Prostate gland (tissue), 2 donors: ENCODE results near the gene AP3D1. TPM values are rescaled to one million over a fixed set of nuclear protein-coding genes. Genes with fewer than 3 reads are reported as not detected.
"Not testable (repeated sequence)": the region's sequence is repeated elsewhere in the genome, so short reads cannot be mapped to it uniquely, and the experiment has no call there.

ENCODE experiments used
- DNase-seq: peaks from one replicate; pipeline ENCODE4 v3.0.0-alpha.2; 2019; ENCODE audit warnings: low spot score
- H3K27ac ChIP-seq, 2 donors: fragments of 200-600 bp; sonication (generic); 2 replicates each; pipeline ENCODE4 v1.5.1; 2017 to 2019
- H3K27me3 ChIP-seq: fragments of 200-600 bp; sonication (generic); replicated peaks from 2 replicates; pipeline ENCODE4 v1.5.1; 2019; ENCODE audit not compliant: insufficient read depth
- H3K36me3 ChIP-seq, 2 donors: fragments of 200-600 bp; sonication (generic); 1 replicate in 1 of 2; 2 replicates in 1 of 2; pipeline versions ENCODE4 v1.5.1 to v1.8.1; 2017 to 2019
- H3K4me1 ChIP-seq: fragments of 200-600 bp; sonication (generic); replicated peaks from 2 replicates; pipeline ENCODE4 v1.5.1; 2019
- H3K4me3 ChIP-seq, 2 donors: fragments of 200-600 bp; sonication (generic); 2 replicates each; pipeline ENCODE4 v1.5.1; 2017 to 2019
- H3K9me3 ChIP-seq: fragments of 200-600 bp; sonication (generic); 2 replicates; pipeline ENCODE4 v1.5.1; 2017
- CTCF ChIP-seq, 4 experiments: fragments of 200-600 bp in 2 of 4; fragments of 450-650 bp in 2 of 4; sonication (generic) in 2 of 4; IDR thresholded peaks; 1 replicate in 3 of 4; 2 replicates in 1 of 4; pipeline ENCODE4 v1.5.1; 2016 to 2019; ENCODE audit warnings: antibody characterized with exemption in 4 of 4, mild to moderate bottlenecking in 2 of 4, moderate library complexity in 2 of 4
- POLR2A ChIP-seq: fragments of 450-650 bp; IDR thresholded peaks from one replicate; pipeline ENCODE4 v1.6.1; 2016; ENCODE audit warnings: antibody characterized with exemption, mild to moderate bottlenecking
- POLR2AphosphoS5 ChIP-seq: sonication (generic); formaldehyde crosslinking; IDR thresholded peaks from one replicate; pipeline ENCODE4 v1.6.1; 2017; ENCODE audit warnings: antibody characterized with exemption
- WGBS: methylation state at CpG from one replicate; pipeline ENCODE4 v1.1.5; 2018; 5-methylcytosine and 5-hydroxymethylcytosine counted together
- intact Hi-C: fragments of 100-400 bp; cut with DNase I; formaldehyde crosslinking; loops from one replicate; pipeline ENCODE4 v1.14.2; 2022
- total RNA-seq, 2 donors: library from RNA; depleted of rRNA; stranded (reverse); fragments of >200 nt; gene quantifications; one replicate each; pipeline ENCODE4 v1.1.0, GENCODE V29; 2016

AP3D1 gene
- total RNA-seq, 2 donors from 2014 or later: 115 to 178 TPM

GRCh38 chr19:2087621-2088100 is 63.7 kb downstream of the AP3D1 start:
- H3K9me3 ChIP-seq: no peaks in the 10 kb centered on the region
- no peaks in the 10 kb centered on the region for H3K27me3 ChIP-seq
- WGBS: 77% methylated on average over 13 of the region's 14 CpGs
- no peak for TF ChIP-seq POLR2A
- no peak for TF ChIP-seq POLR2AphosphoS5
- TF ChIP-seq CTCF (IDR thresholded peaks at IDR 0.05): no peak
- H3K27ac ChIP-seq: peak overlapping the region in 1 of 2 donors; percentile 22
- intact Hi-C loops: no loop called here
- H3K36me3 ChIP-seq: no peaks in the 10 kb centered on the region
- no peak for DNase-seq
- H3K4me1 ChIP-seq: peaks cover 19% of the 10 kb centered on the region
- no peak overlapping the region for H3K4me3 ChIP-seq

GRCh38 chr19:2086695-2087620 is 64.4 kb downstream of the AP3D1 start:
- H3K4me1 ChIP-seq: peaks cover 19% of the 10 kb centered on the region
- H3K36me3 ChIP-seq, H3K27me3 ChIP-seq, H3K9me3 ChIP-seq, DNase-seq, H3K4me3 ChIP-seq, intact Hi-C loops: not testable (repeated sequence)
- WGBS: 74% methylated on average over 12 of the region's 13 CpGs
- H3K27ac ChIP-seq: peak overlapping the region in 1 of 2 donors; percentile 22

- Histone ChIP-seq H3K36me3 (no peaks in the 10 kb centered on the region), H3K27ac (peak overlapping the region; percentile 48 to 75)
Measured at GRCh38 chr19:2084993-2085720, 66.2 kb downstream of the AP3D1 start.

GRCh38 chr19:2083174-2083854 is 68.1 kb downstream of the AP3D1 start:
- Histone ChIP-seq H3K9me3 (no peaks in the 10 kb centered on the region), H3K36me3 (peaks cover 0 to 1% of the 10 kb centered on the region in 2 donors), H3K4me3 (no peak overlapping the region), H3K27me3 (no peaks in the 10 kb centered on the region), H3K27ac (peak overlapping the region; percentile 48 to 75), H3K4me1 (peaks cover 6% of the 10 kb centered on the region)
- intact Hi-C loops: no loop called here
- WGBS: 73% methylated on average over 20 of the region's 20 CpGs
- TF ChIP-seq CTCF (IDR thresholded peaks at IDR 0.05) (no peak), POLR2A (no peak), POLR2AphosphoS5 (no peak)
- DNase-seq: no peak

More at GRCh38 chr19:2084993-2085720, 66.2 kb downstream of the AP3D1 start:
- Histone ChIP-seq H3K4me3 (no peak overlapping the region), H3K9me3 (no peaks in the 10 kb centered on the region), H3K27me3 (no peaks in the 10 kb centered on the region), H3K4me1 (peaks cover 18% of the 10 kb centered on the region)
- no peak for DNase-seq
- intact Hi-C loops: no loop called here
- WGBS: 79% methylated on average over 28 of the region's 28 CpGs
- TF ChIP-seq POLR2AphosphoS5 (peak; percentile 8), CTCF (IDR thresholded peaks at IDR 0.05) (no peak)
